Kidney epithelial cell (primary cell): ENCODE data around the gene MED13L. TPM values are rescaled to one million over a fixed set of nuclear protein-coding genes. Genes with fewer than 3 reads are reported as not detected.

Experiments
- DNase-seq: peaks from one replicate; pipeline ENCODE4 v3.0.0-alpha.2; 2010; ENCODE audit warnings: low read depth
- H3K27me3 ChIP-seq: 2 replicates; pipeline ENCODE4 v1.6.0; 2011; ENCODE audit warnings: low read length; ENCODE audit not compliant: control insufficient read depth, insufficient read depth
- H3K36me3 ChIP-seq: 2 replicates; pipeline ENCODE4 v1.5.1; 2011; ENCODE audit warnings: low read length; ENCODE audit not compliant: control insufficient read depth, insufficient read depth
- H3K4me3 ChIP-seq: 2 replicates; pipeline ENCODE4 v1.5.1; 2011; ENCODE audit warnings: low read depth, mild to moderate bottlenecking, control low read depth, low read length
- total RNA-seq: library from RNA; depleted of rRNA; stranded (reverse); fragments of >200 nt; gene quantifications from 2 replicates; pipeline ENCODE4 v1.2.3, GENCODE V29; 2015
- TF ChIP-seq, protein P1 (sequence below): IDR thresholded peaks from 2 replicates; pipeline ENCODE4 v1.5.1; 2011; ENCODE audit warnings: mild to moderate bottlenecking, moderate library complexity, low read length, control low read depth, inconsistent platforms; ENCODE audit not compliant: insufficient read depth, poor library complexity, severe bottlenecking

The MED13L gene
- total RNA-seq, 1 donor from 2014 or later: 45.9 TPM

DNA sequence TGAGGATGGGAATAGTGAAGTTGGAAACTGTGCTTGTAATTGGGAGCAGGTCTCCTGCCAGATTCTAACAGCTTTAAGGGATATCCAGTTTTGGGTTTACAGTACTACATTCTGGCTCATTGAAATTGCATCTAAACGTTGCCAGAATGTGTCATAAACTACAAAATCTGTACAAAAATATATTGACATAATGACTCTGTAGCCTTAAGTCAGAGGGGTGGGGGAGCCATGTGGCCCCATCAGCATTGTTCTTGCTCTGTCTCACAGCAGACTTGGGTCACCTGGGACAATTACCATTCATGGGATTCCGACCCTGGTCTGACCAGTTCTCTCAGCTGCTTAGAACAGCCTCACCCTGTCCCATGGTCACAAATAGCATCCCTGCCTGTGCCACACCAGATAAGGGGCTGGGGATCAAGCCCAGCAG is 43.3 kb upstream of the MED13L start:
- no peak overlapping the region for H3K4me3 ChIP-seq
- no peak for DNase-seq
- no peaks in the 10 kb centered on the region for H3K27me3 ChIP-seq
- no peaks in the 10 kb centered on the region for H3K36me3 ChIP-seq
- TF ChIP-seq, protein P1, sequence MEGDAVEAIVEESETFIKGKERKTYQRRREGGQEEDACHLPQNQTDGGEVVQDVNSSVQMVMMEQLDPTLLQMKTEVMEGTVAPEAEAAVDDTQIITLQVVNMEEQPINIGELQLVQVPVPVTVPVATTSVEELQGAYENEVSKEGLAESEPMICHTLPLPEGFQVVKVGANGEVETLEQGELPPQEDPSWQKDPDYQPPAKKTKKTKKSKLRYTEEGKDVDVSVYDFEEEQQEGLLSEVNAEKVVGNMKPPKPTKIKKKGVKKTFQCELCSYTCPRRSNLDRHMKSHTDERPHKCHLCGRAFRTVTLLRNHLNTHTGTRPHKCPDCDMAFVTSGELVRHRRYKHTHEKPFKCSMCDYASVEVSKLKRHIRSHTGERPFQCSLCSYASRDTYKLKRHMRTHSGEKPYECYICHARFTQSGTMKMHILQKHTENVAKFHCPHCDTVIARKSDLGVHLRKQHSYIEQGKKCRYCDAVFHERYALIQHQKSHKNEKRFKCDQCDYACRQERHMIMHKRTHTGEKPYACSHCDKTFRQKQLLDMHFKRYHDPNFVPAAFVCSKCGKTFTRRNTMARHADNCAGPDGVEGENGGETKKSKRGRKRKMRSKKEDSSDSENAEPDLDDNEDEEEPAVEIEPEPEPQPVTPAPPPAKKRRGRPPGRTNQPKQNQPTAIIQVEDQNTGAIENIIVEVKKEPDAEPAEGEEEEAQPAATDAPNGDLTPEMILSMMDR: no peak

DNA sequence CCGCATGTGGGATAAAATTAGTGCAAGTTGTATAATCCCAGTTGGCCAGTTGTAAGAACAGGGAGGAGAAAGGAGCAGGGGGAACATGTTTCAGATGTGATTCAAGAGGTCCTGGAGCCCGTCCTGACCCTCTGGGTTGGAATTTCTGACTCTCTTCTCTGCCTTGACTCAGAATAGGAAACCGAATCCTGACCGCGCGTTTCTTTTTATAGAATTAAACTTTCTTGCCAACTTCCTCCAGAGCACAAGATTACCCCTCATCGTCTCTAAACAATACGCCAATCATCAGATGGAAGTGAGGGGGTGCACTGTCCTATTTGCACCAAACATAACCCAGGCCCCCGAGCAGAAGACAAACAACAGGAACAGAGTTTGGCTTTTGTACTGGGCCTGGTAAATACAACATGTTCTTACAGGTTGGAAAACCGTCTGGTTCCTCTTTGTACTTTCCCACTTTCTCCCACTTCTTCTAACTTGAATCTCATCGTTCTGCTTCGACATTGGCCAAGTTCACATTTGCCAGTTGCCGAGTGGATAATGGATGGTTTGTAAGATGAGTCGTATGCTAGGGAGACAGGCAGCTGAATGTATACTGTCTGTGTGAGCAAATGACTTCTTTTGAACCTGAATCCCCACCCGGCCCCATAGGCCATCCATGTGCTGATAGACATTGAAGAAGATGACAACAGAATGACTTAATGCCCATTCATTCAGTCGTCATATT is 42.6 kb upstream of the MED13L start:
- H3K36me3 ChIP-seq: no peaks in the 10 kb centered on the region
- no peak for DNase-seq
- no peak overlapping the region for H3K4me3 ChIP-seq
- H3K27me3 ChIP-seq: no peaks in the 10 kb centered on the region
- TF ChIP-seq, protein P1: no peak

DNA sequence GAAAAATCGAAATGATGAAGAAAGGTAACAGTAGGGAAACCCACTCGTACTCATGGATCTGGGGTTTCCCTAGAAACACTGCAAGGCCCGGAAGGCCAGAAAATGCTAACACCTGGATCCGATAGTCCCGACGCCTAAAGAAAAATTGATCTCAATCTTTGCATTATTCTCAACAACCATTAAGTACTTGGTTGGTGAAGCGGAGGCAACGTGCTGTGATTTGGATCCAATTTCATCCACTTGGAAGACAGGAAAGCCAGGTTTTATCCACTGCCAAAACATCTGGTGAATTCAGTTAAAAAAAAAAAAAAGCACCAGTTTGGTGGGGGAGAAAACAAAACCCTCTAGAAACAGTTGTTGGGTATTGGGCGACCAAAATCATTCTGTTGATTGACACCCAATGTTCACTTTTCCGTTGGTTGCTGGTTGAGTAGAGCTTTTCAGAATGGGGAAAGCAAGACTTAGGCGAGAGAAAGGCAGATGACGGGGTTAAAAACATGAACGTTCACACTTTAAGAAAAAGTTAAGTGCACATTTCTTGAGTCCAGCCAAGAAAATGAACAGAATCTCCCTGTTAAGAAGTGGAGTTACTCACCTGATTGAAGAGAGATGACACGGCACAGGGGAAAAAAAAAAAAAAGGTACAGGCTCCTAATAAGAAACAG is 41.9 kb upstream of the MED13L start:
- H3K36me3 ChIP-seq: no peaks in the 10 kb centered on the region
- no peak overlapping the region for H3K4me3 ChIP-seq
- no peaks in the 10 kb centered on the region for H3K27me3 ChIP-seq
- no peak for DNase-seq
- TF ChIP-seq, protein P1: no peak

DNA sequence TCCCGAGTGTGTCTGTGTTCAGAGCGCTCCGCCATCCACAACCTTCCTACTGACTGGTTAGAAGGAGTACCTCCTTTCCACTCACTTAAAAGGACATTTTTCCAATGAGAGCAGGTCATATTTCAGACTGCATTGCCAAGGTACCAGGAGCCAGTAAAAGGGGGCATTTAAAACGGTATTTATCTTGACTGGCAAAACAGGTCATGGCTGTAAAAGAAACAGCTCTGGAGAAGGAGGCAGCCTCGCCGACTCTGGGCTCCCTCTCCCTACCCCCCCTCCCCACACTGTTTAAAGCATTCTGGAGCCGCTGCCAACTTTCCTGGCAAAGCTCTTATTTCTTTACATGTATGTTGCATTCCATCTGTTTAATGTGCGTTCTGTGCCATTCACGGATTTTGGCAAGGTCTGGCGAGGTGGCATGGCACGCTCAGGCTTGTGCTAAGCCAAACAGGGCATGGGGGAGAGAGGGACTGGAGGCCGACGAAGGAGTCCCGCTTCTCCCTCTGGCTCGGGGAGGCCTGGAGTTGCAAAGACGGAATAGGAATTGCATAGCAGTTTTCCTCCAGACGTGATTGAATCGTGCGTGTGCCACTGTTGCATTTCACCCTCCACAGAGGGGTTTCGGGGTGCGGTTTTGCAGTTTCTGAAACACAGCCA is 41.2 kb upstream of the MED13L start:
- H3K27me3 ChIP-seq: no peaks in the 10 kb centered on the region
- no peaks in the 10 kb centered on the region for H3K36me3 ChIP-seq
- no peak overlapping the region for H3K4me3 ChIP-seq
- TF ChIP-seq, protein P1: no peak
- no peak for DNase-seq

DNA sequence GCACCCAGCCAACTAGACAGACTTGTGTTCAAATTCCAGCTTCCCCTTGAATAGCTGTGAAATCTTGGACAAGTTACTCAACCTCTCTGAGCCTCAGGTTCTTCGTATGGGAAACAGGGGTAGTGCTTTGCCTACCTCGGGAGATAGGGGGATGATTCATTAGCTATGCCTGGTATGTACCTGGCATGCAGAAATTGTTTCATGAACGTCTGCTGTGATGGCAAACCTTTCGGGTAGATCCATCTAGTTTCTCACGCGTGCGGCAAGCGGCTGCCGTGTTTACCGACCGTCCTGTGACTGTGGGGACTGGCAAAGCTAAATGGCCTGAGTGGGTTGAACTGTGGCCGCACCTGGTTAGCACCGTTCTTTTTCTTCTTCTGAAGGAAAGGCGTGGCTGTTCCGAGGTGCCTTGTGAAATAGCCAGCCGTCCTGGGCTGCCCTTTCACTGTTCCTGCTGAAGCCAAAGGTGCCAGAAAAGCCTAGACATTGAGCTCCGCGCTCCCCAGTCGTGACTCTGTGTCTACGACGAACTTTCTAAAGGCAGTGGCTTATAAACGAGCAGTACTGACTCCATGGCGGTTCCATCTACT is 40.6 kb upstream of the MED13L start:
- Histone ChIP-seq H3K27me3 (no peaks in the 10 kb centered on the region), H3K4me3 (no peak overlapping the region), H3K36me3 (no peaks in the 10 kb centered on the region)
- no peak for DNase-seq
- TF ChIP-seq, protein P1: no peak
